GM13977 (cell line): Measurements from ENCODE around the gene SIVA1.

ENCODE experiments used
- DNase-seq: peaks from one replicate; pipeline ENCODE4 v3.0.0; 2012; ENCODE audit warnings: low spot score
- in situ Hi-C: fragments of 300-500 bp; cut with MboI; formaldehyde crosslinking; loops from one replicate; pipeline ENCODE4 v1.12.0; 2022; ENCODE audit warnings: low sequenced_read_pairs, low pct_unique_long_range_greater_than_20kb, mixed read lengths, inconsistent platforms; ENCODE audit not compliant: unreplicated experiment
- TF ChIP-seq, protein P1 (sequence below): IDR thresholded peaks from 2 replicates; pipeline ENCODE4 v1.5.1; 2012; ENCODE audit warnings: mild to moderate bottlenecking, control low read depth; ENCODE audit not compliant: insufficient read depth; ENCODE audit errors: extremely low read depth, missing control alignments

SIVA1 gene

DNA sequence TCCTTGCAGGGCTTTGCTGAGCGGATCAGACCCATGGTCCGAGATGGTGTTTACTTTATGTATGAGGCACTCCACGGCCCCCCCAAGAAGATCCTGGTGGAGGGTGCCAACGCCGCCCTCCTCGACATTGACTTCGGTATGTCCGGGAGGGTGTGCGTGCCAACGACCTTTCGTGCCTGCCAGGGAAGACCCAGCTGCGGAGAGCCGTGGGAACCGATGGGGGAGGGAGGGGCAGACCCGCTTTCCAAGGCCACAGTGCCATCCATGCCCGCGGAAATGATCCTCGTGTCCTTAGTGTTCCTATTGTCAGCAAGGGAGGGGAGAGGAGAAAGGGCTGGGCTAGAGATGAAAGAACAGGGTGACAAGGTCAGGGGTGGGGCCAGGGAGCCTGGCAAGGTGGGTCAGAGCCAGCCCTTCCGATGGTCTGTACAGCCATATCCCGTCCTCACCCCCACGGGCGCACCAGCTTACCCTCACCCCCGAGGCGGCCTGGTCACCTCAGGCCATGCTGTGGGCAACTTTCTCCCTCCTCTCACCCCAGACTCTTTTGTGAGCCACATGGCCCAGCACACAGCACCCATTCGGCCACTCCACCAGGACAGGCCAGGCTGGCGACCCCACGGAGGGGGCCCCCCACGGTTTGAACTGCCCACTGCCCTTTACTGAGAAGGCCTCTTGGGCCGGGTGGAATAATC, 11.7 kb upstream of the SIVA1 start:
- TF ChIP-seq, protein P1, sequence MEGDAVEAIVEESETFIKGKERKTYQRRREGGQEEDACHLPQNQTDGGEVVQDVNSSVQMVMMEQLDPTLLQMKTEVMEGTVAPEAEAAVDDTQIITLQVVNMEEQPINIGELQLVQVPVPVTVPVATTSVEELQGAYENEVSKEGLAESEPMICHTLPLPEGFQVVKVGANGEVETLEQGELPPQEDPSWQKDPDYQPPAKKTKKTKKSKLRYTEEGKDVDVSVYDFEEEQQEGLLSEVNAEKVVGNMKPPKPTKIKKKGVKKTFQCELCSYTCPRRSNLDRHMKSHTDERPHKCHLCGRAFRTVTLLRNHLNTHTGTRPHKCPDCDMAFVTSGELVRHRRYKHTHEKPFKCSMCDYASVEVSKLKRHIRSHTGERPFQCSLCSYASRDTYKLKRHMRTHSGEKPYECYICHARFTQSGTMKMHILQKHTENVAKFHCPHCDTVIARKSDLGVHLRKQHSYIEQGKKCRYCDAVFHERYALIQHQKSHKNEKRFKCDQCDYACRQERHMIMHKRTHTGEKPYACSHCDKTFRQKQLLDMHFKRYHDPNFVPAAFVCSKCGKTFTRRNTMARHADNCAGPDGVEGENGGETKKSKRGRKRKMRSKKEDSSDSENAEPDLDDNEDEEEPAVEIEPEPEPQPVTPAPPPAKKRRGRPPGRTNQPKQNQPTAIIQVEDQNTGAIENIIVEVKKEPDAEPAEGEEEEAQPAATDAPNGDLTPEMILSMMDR, result no peak
- in situ Hi-C loops, result no loop called here
- DNase-seq, result no peak

DNA sequence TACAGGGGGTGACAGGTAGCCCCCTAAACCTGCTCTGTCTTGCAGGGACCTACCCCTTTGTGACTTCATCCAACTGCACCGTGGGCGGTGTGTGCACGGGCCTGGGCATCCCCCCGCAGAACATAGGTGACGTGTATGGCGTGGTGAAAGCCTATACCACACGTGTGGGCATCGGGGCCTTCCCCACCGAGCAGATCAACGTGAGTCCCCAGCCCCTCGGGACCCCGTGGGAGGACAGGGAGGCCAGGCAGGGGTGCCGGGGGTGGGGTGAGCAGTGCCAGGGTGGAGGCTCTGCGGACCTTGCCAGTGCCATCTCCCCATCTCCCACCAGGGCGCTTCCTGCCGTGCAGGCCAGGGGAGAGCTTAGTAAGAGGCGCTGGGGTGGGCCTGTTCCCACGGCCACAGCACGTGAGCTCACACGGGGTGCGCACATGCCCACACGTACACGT, 11.1 kb upstream of the SIVA1 start:
- no peak for DNase-seq

DNA sequence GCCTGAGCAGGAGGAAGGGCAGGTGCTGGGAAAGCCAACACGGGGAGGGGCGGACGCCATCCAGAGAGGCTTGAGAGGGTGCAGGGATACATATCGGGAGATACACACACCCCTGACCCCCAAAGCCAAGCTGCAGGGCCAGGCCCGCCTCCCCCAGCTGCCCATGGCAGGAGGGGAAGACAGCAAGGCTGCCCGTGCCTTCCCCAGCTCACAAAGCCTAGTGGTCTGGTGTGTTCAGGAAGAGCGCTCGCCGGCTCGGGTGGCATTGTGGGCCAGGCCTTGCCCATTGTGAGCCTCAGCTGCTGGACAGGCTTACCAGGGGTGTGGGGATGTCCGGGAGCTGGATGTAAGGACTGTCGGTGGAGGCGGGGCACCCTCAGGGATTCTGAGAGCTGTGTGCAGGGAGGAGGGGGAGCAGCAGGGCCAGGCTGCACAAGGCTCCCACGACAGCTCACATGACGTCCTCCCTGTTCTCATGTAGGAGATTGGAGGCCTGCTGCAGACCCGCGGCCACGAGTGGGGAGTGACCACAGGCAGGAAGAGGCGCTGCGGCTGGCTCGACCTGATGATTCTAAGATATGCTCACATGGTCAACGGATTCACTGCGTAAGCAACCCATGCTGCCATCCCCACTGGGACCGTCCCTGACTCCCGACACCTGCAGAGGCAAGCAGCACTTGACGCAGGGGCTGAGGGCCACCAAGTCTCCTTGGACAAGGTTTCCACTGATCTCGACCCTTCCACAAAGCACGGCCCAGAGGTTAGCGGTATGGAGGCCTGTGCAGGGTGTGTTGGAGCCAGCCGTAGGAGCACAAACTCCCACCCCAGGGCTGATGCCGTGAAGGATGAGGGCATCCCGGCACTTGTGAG, 10.1 kb upstream of the SIVA1 start:
- in situ Hi-C loops, result no loop called here
- TF ChIP-seq, protein P1, result no peak

More for the DNA sequence above, 11.1 kb upstream of the SIVA1 start:
- in situ Hi-C loops, result no loop called here
- TF ChIP-seq, protein P1, result no peak

DNA sequence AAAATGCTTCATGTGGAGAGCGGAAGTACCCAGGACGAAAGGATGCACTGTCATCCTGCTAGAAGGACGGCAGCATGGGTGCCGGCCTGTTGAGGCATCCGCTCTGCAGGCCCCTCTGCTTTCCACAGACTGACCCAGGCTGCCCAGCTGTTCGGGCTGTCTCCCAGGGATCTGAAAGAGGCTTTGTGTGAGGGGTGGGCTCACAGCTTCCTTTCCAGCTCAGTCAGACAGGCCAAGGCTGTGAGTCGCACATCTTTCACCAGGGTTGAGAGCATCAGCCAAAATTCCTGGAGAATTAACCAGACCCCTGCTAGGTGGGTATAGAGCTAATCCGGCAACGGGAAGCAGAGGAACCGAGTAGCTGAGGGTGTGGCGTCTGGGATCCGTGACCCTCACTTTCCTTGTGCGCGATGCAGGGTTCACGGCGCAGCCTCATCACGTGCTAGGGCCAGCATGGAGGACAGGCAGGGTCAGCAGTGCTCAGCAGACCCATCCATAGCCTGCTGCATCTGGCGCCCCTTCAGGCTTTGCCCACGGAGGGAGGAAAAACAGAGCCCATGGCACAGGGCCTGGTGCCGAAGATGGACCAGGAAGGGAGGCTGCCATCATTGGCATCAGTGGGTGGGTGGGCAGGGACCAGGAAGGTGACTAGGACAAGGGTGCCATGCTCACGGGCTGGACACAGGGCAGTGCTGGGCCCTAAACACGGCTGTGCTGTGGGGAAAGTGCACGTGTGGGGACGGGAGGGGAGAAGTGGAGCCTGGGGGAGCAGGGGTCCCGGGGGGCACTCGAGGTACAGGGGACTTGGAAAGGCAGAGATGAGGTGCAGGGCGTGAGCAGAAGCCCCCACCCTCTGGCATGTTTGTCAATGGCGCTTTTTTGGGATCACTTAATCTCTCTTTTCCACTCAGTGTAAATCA, 9.2 kb upstream of the SIVA1 start:
- TF ChIP-seq, protein P1, result no peak
- in situ Hi-C loops, result no loop called here
- no peak for DNase-seq

More for the DNA sequence above, 10.1 kb upstream of the SIVA1 start:
- no peak for DNase-seq

DNA sequence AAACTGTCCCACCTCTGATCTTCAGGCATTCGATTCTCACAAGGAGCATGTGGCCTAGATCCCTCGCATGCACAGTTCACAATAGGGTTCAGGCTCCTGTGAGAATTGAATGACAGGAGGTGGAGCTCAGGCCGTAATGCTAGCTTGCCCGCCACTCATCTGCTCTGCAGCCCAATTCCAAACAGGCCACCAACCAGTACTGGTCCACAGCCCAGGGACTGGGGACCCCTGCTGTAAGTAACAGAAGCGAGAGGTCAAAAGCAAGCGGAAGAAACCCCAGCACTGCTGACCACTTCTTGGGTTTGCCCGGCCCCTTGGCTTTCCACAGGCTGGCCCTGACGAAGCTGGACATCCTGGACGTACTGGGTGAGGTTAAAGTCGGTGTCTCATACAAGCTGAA, 8.5 kb upstream of the SIVA1 start:
- no peak for DNase-seq
- TF ChIP-seq, protein P1, result no peak
- in situ Hi-C loops, result no loop called here

DNA sequence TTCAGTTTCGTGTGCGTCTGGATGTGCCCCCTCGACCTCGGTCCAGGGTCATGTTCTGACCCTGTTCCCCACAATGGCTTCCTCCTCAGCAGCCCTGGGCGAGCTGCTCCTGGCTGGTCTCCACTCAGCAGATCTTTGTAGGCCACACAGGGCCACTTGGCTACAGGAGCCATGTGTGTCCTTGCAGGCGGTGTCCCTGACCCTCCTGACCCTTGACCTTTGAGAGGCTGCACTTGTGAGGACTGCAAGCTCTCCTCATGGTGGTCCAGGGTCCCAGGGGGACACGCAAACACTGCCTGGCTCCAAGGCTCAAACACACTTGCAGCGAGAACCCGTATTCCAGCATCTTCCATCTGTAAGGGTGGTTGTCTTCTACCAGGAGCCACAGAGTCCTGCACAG, 7.5 kb upstream of the SIVA1 start:
- no peak for DNase-seq
- in situ Hi-C loops, result no loop called here
- TF ChIP-seq, protein P1, result no peak
